Activated CD4-positive, alpha-beta T cell treated with anti-CD3 and anti-CD28 coated beads, Interleukin-2, amount 50 U/mL, for 48 hours (primary cell): Measurements from ENCODE around the gene LZIC.

Experiments used
- DNase-seq, 2 experiments: peaks; one replicate each; pipeline ENCODE4 v3.0.0-alpha.2; 2020

LZIC gene

DNA sequence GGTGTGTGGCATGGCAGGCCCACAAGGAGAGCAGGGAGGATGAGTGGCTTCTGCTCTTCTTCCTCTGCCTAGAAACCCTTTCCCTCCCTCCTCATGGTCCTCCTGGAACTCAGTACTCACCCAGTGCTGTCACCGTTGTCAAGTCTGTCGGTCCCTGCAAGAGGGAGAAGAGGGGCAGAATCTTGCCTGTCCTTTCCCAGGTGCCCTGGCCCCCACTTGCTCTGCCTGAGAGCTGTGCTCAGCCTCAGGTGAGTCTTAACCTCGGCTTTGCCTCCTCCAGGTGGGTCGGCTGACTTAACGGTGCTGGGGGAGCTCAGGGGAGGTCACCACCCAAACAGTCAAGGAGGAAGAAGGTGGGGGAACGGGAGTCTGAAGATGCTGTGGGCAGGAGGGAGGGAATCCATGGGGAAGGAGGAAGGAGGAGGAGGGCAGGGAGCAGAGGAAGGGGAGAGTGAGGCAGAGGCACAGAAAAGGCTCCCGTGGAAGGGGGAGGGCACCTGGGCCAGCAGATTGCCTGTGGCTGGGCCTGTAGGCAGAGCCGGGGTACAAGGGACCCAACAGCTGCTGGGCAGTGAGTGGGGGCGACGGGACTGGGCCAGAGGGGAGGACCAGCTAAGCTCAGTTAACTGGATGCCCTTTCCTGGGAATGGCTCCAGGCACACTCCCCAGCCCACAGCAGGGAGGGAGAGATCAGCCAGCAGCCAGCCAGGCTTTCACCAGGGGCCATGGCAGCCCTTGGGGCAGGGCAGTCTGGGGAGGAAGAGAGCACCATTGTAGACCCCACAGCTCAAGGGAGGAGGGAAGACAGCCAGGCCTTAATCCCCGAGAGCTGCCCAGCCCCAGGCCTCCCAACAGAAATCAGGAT is 59.4 kb downstream of the LZIC start:
- no peak for DNase-seq

- no peak for DNase-seq
Measured at GRCh38 chr1:9882945-9883303, 60.3 kb downstream of the LZIC start.

DNA sequence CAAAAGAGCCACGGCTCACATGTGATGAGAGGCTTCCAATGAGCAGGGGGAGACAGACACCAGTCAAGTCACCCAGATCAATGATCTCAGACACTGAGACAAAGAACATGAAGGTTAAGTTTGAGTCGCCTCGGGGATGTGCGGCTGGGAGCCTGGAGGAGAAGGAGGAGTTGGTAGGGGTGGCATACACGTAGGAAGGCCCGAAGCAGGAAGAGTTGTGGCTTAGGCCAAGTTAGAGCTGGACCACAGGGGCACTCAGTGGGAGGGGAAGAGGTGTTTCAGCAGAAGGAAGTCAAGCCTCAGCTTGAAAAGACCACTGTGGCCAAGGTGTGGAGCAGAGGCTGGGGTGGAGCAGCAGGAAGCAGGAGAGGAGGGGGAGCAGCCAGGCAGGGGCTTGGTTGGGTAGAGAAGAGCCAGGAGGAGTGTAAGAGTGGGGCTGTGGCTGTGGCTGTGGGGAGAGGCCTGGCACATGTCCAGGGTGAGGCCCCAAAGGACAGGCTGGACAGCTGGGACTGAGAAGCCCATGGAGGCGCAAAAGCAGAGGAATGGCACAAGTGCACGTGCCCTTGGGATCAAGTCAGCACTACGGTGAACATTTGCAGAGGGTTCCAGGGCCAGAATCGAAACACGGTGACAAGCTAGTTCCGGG is 60.8 kb downstream of the LZIC start:
- no peak for DNase-seq

DNA sequence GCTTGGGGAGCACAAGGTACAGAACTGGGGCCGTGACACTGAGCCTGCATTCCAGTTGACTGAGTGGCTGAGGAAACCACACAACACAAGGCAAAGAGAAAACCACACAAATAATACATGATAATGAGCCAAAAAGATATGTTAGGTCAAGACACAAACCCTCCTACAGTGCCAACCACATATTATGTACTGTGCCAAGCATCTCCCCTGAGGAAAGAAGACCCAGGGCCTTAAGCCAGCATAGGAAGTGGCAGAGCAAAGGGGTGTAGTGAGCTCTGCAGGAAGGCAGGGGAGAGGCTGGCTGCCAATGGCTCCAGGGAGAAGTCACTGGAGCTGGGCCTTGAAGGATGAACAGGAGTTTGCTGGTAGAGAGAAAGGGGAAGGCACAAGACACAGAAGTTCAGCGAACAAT is 61.3 kb downstream of the LZIC start:
- DNase-seq: no peak
